OCI-LY3 (cell line): ENCODE data around the gene ABCC12.

Source experiments
- CTCF ChIP-seq: fragments of 200-600, 300-600 bp; sonication (generic); IDR thresholded peaks from 2 replicates; pipeline ENCODE4 v1.5.1; 2014; ENCODE audit warnings: antibody characterized with exemption, low read length, low read depth
- EZH2phosphoT487 ChIP-seq: fragments of 200-600 bp; shearing (Covaris generic); IDR thresholded peaks from 2 replicates; pipeline ENCODE4 v1.6.1; 2018; ENCODE audit warnings: antibody characterized with exemption, mixed run types, low read depth

- TF ChIP-seq CTCF (no peak), EZH2phosphoT487 (no peak)
These were observed 27.3 kb upstream of the ABCC12 start for GRCh38 chr16:48182979-48183537.
